Ishikawa (cell line): ENCODE results near the gene RTKN.

Experiments used
- CEBPB ChIP-seq: IDR thresholded peaks from 2 replicates; pipeline ENCODE4 v1.6.1; 2012
- CREB1 ChIP-seq: IDR thresholded peaks from 2 replicates; pipeline ENCODE4 v1.6.1; 2012; ENCODE audit warnings: low read depth
- EGR1 ChIP-seq: IDR thresholded peaks from 2 replicates; pipeline ENCODE4 v1.6.1; 2012
- EP300 ChIP-seq: IDR thresholded peaks from 2 replicates; pipeline ENCODE4 v1.6.1; 2012; ENCODE audit warnings: borderline replicate concordance
- FOXM1 ChIP-seq: IDR thresholded peaks from 2 replicates; pipeline ENCODE4 v1.6.1; 2012; ENCODE audit warnings: low read depth, borderline replicate concordance
- NFIC ChIP-seq: IDR thresholded peaks from 2 replicates; pipeline ENCODE4 v1.6.1; 2012
- RAD21 ChIP-seq: IDR thresholded peaks from 2 replicates; pipeline ENCODE4 v1.6.1; 2012; ENCODE audit warnings: low read depth
- REST ChIP-seq: IDR thresholded peaks from 2 replicates; pipeline ENCODE4 v1.6.1; 2012; ENCODE audit warnings: low read depth, mild to moderate bottlenecking
- TAF1 ChIP-seq: IDR thresholded peaks from 2 replicates; pipeline ENCODE4 v1.6.1; 2012; ENCODE audit warnings: low read depth, mild to moderate bottlenecking
- TCF12 ChIP-seq: IDR thresholded peaks from 2 replicates; pipeline ENCODE4 v1.6.1; 2012; ENCODE audit warnings: low read depth
- TEAD4 ChIP-seq: IDR thresholded peaks from 2 replicates; pipeline ENCODE4 v1.6.1; 2012
- USF1 ChIP-seq: IDR thresholded peaks from 2 replicates; pipeline ENCODE4 v1.6.1; 2012
- YY1 ChIP-seq: IDR thresholded peaks from 2 replicates; pipeline ENCODE4 v1.6.1; 2012; ENCODE audit warnings: low read depth
- ZBTB7A ChIP-seq: IDR thresholded peaks from 2 replicates; pipeline ENCODE4 v1.6.1; 2012; ENCODE audit warnings: low read depth
- TF ChIP-seq, protein P1 (sequence below): IDR thresholded peaks from 2 replicates; pipeline ENCODE4 v1.6.1; 2012

RTKN gene

GRCh38 chr2:74415762-74416395, 25.9 kb downstream of the RTKN start:
- TF ChIP-seq CEBPB (no peak), NFIC (no peak), ZBTB7A (no peak), RAD21 (no peak), TCF12 (no peak), TEAD4 (no peak), REST (no peak), FOXM1 (no peak), EGR1 (no peak), CREB1 (no peak), YY1 (no peak), USF1 (no peak)

GRCh38 chr2:74414881-74415761, 26.6 kb downstream of the RTKN start:
- no peak for TF ChIP-seq REST
- no peak for TF ChIP-seq CREB1
- no peak for TF ChIP-seq TEAD4
- TF ChIP-seq USF1: no peak
- no peak for TF ChIP-seq FOXM1

DNA sequence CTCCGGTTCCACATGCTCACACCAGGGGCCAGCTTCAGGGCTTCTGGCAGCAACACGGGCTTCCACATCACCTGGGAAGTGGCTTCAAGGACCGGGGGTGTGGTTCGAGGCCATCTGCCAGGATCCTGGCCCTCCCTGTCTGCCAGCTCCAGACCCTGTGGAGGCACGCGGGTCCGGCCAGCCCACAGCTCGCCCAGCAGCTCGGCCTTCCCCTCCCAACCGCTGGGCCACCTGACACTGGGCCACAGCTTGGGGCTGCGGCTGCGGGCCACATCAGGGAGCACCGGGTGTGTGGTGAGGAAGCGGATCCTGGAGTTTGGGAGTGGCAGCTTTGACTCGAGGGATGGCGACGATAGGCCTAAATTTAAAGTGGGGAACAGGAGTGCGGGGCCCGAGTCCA, 27.3 kb downstream of the RTKN start:
- TF ChIP-seq REST: no peak
- TF ChIP-seq TCF12: no peak

GRCh38 chr2:74413001-74413698, 28.6 kb downstream of the RTKN start:
- TF ChIP-seq EP300 (no peak), USF1 (no peak), RAD21 (no peak), NFIC (no peak), ZBTB7A (no peak), EGR1 (no peak), TAF1 (no peak), CEBPB (no peak), REST (no peak), CREB1 (no peak), YY1 (no peak), TCF12 (no peak), FOXM1 (no peak), TEAD4 (no peak)
- TF ChIP-seq, protein P1, sequence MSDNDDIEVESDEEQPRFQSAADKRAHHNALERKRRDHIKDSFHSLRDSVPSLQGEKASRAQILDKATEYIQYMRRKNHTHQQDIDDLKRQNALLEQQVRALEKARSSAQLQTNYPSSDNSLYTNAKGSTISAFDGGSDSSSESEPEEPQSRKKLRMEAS: no peak
